ENCODE data around the gene GMPR2. TPM values are rescaled to one million over a fixed set of nuclear protein-coding genes. Genes with fewer than 3 reads are reported as not detected.

The GMPR2 gene
- total and polyA plus RNA-seq, 2 experiments from 2014 or later = 60.6 to 70.6 TPM

GRCh38 chr14:24207625-24208024 lies 25.1 kb upstream of the GMPR2 start:
- Mint-ChIP-seq H3K27me3 (ENCODE audit: insufficient read depth, low read depth, poor library complexity) (peaks cover 8% of the 10 kb centered on the region), H3K27ac (no peak overlapping the region), H3K4me1 (peaks cover 15% of the 10 kb centered on the region), H3K9me3 (peaks cover 3% of the 10 kb centered on the region; the same call in 2 of the 3 replicates), H3K4me3 (no peak overlapping the region), H3K36me3 (ENCODE audit: low read depth) (peaks cover 77% of the 10 kb centered on the region)
- no peaks in the 10 kb centered on the region; the same call in 1 of the 2 replicates for H3F3A ChIP-seq (replicated peaks; ENCODE audit: low read depth)
- ATAC-seq (no peak), DNase-seq (ENCODE audit: low spot score) (no peak)
- no peak overlapping the region for H3K4me3 ChIP-seq
- TF ChIP-seq CTCF (conservative IDR thresholded peaks at IDR 0.05; ENCODE audit: low read depth in 2 of 2) = no peak
- TF ChIP-seq POLR2AphosphoS5 (IDR thresholded peaks at IDR 0.05; ENCODE audit: low read depth) = no peak
- no peak for TF ChIP-seq ETS1 (IDR thresholded peaks at IDR 0.05)
- TF ChIP-seq EZH2phosphoT487 (IDR thresholded peaks at IDR 0.05; ENCODE audit: unreplicated experiment) = no peak
- no peak for TF ChIP-seq ZNF331 (CRISPR knock-in tag; IDR thresholded peaks at IDR 0.05; ENCODE audit: low read depth)
- TF ChIP-seq REST (IDR thresholded peaks at IDR 0.05; ENCODE audit: unreplicated experiment) = no peak
- no peak for TF ChIP-seq ZNF114 (CRISPR knock-in tag; IDR thresholded peaks at IDR 0.05)
- no peak for TF ChIP-seq JUNB (IDR thresholded peaks at IDR 0.05; ENCODE audit: unreplicated experiment)
- TF ChIP-seq ZNF462 (CRISPR knock-in tag; IDR thresholded peaks at IDR 0.05) = no peak
- no peak overlapping the region for H3K27ac ChIP-seq (ENCODE audit: low read depth)
- H4K20me1 ChIP-seq (replicated peaks; ENCODE audit: insufficient read depth) = no peaks in the 10 kb centered on the region; the same call in 1 of the 2 replicates
- H3K4me1 ChIP-seq (ENCODE audit: insufficient read depth) = peaks cover 15% of the 10 kb centered on the region
- no peak overlapping the region for H2AFZ ChIP-seq
- no peaks in the 10 kb centered on the region; the same call in 1 of the 2 replicates for H3K79me2 ChIP-seq (replicated peaks; ENCODE audit: insufficient read depth)
- H3K27me3 ChIP-seq (ENCODE audit: insufficient read depth) = no peaks in the 10 kb centered on the region
- no peak overlapping the region for H3K4me2 ChIP-seq
- H3K9me2 ChIP-seq (ENCODE audit: insufficient read depth) = no peaks in the 10 kb centered on the region
- H3K36me3 ChIP-seq (ENCODE audit: insufficient read depth) = peaks cover 6% of the 10 kb centered on the region
